Jurkat, Clone E6-1 (cell line): ENCODE results near the gene OR51E1.

Source experiments
- DNase-seq: peaks from one replicate; pipeline ENCODE4 v3.0.0-alpha.2; 2011; ENCODE audit warnings: low read depth, low spot score
- H3K4me3 ChIP-seq: 2 replicates; pipeline ENCODE4 v1.5.1; 2011; ENCODE audit warnings: mild to moderate bottlenecking, low read length, control low read depth, moderate library complexity

OR51E1 gene

DNA sequence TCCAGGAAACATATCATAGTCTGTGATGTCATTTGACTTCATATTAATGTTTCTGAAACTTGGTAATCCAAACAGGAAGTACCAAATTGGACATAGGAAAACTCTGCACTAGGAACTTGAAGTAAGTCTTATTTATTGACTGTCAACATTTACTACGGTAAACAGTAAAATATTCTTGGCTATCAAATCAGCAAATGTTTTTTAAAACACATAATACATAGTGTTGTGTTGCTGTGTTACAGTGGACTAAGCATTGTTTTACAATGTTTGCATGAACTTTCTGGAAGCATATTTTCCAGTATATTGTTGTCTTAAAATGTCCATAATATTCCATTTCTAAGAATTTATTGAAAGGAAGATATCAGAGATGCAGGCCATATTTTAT is 56.6 kb downstream of the OR51E1 start:
- no peak for DNase-seq
- H3K4me3 ChIP-seq = no peak overlapping the region

- H3K4me3 ChIP-seq = no peak within 1 kb of the TSS
- DNase-seq = no peak
Observed at GRCh38 chr11:4704054-4704789, 60.4 kb downstream of the OR51E1 start, which contains the start of gene MMP26. Gene MMP26, plus strand, starts transcription at chr11:4704784.

DNA sequence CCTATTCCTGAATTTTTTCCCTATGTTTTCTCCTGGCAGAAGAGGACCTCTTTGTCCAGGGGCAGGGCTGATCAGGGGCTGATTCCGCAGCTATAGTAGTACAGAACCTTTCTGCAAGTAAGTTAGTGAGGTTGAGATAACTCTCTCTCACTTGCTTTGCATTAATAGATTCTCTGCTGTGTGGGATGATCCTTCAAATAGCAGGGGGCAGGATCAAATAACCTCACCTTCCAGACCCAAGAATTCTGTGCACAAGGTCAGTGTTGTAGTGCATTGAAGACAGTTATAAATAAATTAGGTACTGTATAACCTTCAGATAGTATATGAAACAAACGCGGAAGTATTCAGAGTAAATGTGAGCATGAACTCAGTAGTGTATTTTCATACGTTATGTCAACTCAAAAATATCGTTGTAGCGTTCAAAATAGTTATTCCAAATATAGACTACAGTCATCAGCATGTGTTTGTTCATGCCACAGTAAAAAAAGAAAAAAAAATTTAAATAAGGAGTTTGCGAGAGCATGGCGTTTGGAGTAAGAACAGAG is 61.1 kb downstream of the OR51E1 start:
- no peak overlapping the region for H3K4me3 ChIP-seq
- DNase-seq = no peak
